ENCODE results near the gene PFKFB1.
A peak's percentile ranks its signal among the peaks of the same experiment; 100 is the strongest.

PFKFB1 gene

DNA sequence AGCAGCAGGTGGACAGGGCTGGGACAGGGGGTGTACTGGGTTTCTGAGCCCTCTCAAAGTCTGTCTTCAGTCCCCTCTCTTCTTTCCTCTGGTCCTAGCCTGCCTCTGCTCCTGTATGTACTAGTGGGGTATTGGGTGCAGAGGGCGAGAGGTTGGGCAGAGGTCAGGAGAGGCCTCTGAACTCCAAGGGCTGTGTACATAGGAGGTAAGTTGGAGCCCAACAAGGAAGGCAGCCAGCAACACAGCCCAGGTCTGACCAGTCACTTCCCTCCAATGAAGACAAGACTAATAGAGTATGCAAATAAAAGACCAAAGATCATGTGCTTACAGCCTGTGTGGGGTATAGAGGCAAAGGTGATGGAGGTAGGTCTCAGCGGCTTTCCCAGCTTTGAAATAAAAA, at the start of gene PFKFB1:
PFKFB1 (minus strand) TSS at position 90 of the 400 bp plus-strand sequence. CDS start 181 bp downstream, outside the sequence.
- no peak for DNase-seq
- TF ChIP-seq GATA1 (IDR thresholded peaks at IDR 0.05; ENCODE audit: low read depth, low read length) = no peak
- TF ChIP-seq POLR2A (IDR thresholded peaks at IDR 0.05; ENCODE audit: low read length) = no peak

DNA sequence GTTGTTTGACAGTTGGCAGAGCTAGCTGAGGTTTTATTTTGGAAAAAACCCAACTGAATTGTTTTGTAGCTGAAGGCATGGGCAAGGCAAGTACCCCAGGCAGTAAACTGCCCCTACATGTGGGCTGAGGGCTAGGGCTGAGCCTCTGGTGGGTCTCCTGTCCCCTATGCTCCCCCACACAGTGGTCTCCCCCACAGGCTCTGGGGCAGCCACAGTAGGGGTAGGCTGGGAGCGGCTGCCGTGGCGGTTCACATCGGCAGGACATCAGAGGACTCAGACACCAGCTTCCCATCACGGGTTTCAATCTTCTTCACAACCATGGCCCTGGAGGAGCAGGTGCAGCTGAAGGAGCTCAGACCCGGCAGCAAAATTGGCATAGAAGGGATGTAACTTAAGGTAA, 47.5 kb upstream of the PFKFB1 start:
- TF ChIP-seq POLR2A (IDR thresholded peaks at IDR 0.05; ENCODE audit: low read length) (no peak), GATA1 (IDR thresholded peaks at IDR 0.05; ENCODE audit: low read depth, low read length) (no peak)
- no peak for DNase-seq

DNA sequence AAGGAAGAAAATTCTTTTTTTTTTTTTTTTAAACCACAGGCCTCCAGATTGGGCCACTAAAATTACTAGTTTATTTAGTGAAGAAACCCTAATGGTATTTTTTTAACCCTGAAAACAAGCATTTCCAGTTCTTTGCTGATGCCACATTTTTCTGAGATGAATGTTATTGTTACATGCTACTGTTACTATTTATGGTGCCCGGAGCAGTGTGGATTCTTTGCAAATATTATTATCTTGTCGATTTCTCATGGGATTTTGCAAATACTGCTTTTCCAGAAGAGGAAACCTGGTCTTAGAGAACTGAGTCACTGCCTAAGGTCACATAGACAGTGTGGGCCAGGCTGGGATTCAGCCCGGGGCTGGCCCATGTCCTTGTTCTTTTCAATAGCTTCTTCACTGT, 45.5 kb upstream of the PFKFB1 start:
- TF ChIP-seq POLR2A (IDR thresholded peaks at IDR 0.05; ENCODE audit: low read length) = no peak
- no peak for TF ChIP-seq GATA1 (IDR thresholded peaks at IDR 0.05; ENCODE audit: low read depth, low read length)

DNA sequence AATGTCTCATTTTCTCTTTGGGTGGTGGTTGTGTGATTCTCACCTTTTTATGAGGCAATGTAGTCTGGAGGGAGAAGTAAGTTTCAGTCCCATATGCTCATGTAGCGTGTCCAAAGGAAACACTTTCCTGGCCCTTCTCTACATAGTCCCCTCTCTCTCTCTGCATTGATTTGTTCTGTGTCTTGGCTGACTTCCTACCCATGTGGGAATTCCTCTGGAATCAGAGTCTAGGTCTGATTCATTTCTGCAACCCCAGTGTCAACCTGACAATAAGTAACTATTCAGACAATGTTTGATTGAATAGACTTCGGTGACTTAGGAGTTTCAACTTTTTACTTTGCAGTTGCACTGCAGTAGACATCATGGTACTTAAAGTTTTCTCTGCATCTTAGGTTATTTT, 39.4 kb upstream of the PFKFB1 start:
- no peak for DNase-seq
- TF ChIP-seq POLR2A (IDR thresholded peaks at IDR 0.05; ENCODE audit: low read length) (no peak), GATA1 (IDR thresholded peaks at IDR 0.05; ENCODE audit: low read depth, low read length) (no peak)

More for the DNA sequence above, 45.5 kb upstream of the PFKFB1 start:
- no peak for DNase-seq

DNA sequence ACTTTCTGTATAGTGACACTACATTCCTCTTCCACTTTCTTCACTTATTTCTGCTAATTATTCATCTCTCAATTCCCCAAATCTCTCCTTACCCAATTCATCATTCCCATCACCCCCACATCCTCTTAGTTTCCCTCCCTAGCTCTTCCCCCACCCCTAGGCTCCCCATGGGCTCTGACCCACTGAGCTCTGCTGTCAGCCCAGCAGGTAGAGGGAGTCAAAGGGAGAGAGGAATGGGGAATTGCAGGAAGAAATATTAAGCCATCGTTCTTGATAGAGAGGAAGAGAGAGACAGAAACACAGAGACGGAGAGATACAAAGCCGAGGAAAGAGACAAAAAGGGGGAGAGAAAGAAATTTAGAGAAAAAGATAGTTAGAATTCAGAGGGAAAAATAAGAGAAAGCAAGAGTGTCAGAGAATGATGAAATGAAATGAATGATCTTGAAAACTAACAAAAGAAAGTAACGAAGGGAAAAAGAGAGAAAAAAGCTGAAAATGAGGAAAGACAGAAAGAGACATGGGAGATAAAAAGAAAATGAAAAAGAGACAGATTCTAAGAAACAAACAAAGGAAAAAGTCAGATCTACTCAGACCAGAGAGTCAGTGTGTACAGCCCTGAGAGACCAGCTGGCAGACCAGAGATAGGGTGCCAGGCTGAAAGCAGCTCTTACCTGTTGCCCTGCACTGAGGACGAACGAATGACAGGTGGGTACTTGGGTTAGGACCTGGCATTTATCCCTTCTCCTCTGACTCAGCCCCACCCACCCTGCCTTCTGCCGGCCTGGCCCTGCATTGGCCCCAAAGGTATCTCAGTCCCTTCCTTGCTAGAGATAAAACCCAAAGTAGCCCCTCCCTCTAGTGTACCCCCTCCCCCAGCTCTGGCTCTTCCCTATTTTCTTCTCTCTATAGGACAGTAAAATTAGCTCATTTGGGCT, 36.5 kb upstream of the PFKFB1 start, which contains the start of gene ALAS2:
ALAS2 (minus strand) TSS at position 707 of the 935 bp plus-strand sequence. CDS start 4,977 bp downstream, outside the sequence.
- peak; percentile 94 for TF ChIP-seq POLR2A (IDR thresholded peaks at IDR 0.05; ENCODE audit: low read length)
- no peak for TF ChIP-seq GATA1 (IDR thresholded peaks at IDR 0.05; ENCODE audit: low read depth, low read length)
- peak; percentile 79 to 80 for DNase-seq

DNA sequence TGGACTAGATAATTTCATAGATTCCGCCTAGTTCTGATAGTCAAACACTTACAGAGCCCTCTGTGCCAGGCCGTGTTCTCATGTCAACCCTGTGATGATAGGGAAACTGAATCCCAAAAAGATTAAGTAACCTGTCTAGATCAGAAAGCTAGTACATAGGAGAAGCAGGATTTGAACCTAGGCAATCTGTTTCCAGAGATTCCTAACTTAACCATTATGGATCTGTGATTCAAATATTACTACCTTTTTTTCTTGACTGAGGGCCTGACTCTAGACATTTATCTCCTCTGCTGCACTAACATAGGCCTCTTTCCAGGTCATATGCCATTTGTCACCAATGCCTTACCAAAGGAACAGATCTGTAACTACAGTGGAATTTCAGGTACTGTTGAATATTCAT, 35.3 kb upstream of the PFKFB1 start:
- peak; percentile 54 to 75 for DNase-seq
- TF ChIP-seq POLR2A (IDR thresholded peaks at IDR 0.05; ENCODE audit: low read length) (no peak), GATA1 (IDR thresholded peaks at IDR 0.05; ENCODE audit: low read depth, low read length) (no peak)

DNA sequence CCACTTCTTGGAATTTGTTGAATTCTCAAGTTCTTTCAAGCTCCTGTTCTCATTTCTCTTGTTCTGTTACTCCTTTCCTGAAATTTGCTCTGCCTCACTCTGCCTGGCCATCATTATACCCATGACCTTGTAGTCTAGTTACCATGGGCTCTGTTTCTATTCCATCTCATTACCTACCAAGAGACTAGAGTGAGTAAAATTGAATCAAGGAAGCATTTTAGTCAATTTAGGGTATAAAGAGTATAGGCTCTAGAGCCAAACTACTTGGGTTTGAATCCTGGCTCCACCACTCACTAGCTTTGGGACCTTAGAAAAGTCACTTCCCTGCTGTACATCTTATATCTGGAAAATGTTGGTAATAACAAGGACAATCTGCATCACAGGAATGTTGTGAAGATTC, 34.6 kb upstream of the PFKFB1 start:
- TF ChIP-seq GATA1 (IDR thresholded peaks at IDR 0.05; ENCODE audit: low read depth, low read length) = no peak
- no peak for TF ChIP-seq POLR2A (IDR thresholded peaks at IDR 0.05; ENCODE audit: low read length)
- DNase-seq = peak; percentile 55 to 71

DNA sequence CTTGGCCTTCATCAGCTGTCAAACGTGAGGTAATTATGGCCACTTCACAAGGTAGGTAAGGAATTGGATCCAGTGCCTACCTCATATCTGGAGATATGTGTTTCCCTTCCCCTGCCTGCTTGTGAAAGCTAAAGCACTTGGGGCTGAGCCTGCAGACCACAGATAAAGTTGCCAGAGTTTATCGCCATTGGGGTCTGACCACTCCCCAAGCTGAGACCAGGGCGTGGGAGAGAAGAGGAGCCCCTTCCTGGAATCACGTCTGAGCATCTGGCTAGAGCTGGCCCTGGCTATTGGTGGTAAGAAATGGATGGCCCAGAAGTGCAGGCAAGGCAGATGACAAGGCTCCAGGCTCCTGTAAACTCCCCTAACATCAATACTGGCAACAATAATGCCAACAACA, 34.1 kb upstream of the PFKFB1 start:
- peak; percentile 88 for TF ChIP-seq POLR2A (IDR thresholded peaks at IDR 0.05; ENCODE audit: low read length)
- TF ChIP-seq GATA1 (IDR thresholded peaks at IDR 0.05; ENCODE audit: low read depth, low read length) = peak; percentile 44
- peak; percentile 92 to 97 for DNase-seq

DNA sequence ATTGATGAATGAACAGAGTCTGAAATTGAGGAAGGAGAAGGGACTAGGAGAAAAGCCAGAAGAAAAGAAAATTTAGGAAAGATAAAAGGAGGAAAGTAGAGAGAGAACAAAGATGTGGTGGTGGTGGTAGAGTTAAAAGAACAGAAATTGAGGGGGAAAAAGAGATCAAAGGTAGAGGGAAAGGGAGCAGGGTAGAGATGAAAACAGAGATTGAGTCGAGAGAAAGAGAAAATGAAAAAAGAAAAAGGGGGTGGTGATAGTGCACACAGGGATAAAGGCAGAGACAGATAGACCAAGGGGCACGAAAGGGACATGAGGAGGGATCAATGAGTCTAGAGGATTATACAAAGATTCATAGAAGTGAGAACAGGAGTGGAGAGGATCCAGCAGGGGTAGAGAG, 32.9 kb upstream of the PFKFB1 start:
- no peak for TF ChIP-seq POLR2A (IDR thresholded peaks at IDR 0.05; ENCODE audit: low read length)
- peak in 1 of 2 experiments; percentile 61 for DNase-seq

DNA sequence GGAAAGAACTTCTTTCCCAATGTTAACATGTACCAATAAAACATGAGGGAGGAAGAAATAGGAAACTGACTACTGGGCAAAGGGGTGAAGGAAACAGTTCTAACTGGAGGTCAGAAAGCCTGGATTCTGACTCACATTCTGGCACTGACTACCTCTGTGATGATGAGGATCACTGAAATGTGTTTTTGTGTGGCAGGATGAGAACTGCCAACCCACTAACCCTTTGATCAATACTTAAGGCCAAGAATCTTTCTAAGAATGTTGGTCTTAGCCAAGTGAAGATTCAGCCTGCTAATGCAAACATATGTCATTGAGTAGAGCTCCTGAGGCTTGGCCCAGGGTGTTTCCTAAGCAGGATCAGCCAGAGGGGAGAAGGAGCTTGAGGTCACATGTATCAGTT, 32.2 kb upstream of the PFKFB1 start:
- DNase-seq = peak; percentile 29 to 64
- TF ChIP-seq POLR2A (IDR thresholded peaks at IDR 0.05; ENCODE audit: low read length) = no peak

DNA sequence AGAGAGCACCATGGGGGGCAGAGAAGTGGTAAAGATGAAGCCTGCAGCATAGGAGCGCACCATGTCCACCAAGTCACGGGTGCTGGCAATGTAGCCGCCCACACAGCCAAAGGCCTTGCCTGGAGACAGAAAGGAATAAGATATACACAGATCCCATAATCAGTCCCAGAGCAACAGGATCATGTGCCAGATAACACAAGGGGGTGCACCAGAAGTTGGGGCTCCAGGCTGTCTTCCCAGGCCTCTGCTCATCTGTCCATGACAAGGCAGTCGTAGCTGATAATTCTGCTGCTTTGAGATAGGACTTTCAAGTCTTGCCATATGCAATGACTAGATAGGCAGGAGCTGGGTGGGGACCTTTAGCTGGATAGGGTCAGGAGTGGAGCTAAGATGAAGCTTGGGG, 20.9 kb upstream of the PFKFB1 start:
- TF ChIP-seq POLR2A (IDR thresholded peaks at IDR 0.05; ENCODE audit: low read length) = peak; percentile 56
- TF ChIP-seq GATA1 (IDR thresholded peaks at IDR 0.05; ENCODE audit: low read depth, low read length) = peak; percentile 91
- peak; percentile 94 to 99 for DNase-seq

DNA sequence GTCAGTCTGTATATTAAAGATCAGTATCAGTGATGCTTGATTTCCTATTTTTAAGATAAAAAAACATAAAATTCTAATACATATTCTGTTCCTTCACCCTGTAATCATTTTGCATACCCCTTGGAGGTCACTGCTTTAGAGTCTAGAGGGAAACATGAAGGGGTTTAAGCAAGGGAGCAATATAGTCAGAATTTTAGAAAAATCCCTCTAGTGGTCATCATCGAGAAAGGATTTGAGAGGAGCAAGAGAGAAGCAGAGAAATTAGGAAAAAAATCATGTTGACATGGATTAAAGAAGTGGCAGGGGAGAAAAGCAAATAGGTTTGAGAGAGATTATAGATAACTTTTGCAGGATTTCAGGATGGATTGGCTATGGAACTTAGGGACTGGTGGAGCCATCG, 17.3 kb upstream of the PFKFB1 start:
- peak in 1 of 2 experiments; percentile 26 for DNase-seq
- no peak for TF ChIP-seq POLR2A (IDR thresholded peaks at IDR 0.05; ENCODE audit: low read length)
- no peak for TF ChIP-seq GATA1 (IDR thresholded peaks at IDR 0.05; ENCODE audit: low read depth, low read length)

DNA sequence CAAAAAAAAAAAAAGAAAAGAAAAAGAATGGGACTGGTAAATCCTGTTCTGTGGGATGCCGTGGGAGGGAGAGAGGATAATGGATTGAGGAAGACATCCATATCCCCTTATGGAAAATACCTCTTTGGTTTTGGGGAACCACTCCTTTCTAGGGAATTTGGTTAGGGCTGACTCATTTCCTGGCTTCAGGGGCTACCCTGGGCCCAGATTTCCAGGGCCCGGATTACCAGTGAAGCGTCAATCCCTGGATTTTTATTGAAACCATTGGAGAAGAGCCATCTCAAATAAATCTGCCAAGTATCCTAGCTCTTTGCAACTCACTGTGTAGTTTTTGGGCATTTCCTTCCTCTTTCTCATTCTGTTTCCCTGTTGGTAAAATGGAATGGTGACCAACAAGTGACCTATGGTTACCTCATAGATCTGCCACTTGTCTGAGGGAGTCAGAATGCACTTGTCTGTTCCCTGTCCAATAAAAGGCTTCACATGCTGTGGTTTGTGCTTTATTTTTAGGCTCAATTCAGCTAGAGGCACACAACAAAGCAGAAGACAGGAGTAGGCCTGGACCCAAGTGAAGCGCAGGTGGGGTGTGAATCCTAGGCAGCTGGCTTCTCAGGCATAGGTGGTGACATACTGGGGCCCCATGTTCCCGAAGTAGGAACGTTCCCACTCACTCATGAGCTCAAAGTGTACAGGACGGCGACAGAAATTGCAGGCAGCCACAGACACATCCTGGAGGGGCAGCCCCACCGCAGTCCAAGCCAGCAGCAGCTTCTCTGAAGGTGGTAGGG, 14.8 kb upstream of the PFKFB1 start:
- peak; percentile 5 for TF ChIP-seq POLR2A (IDR thresholded peaks at IDR 0.05; ENCODE audit: low read length)
- TF ChIP-seq GATA1 (IDR thresholded peaks at IDR 0.05; ENCODE audit: low read depth, low read length) = no peak
- DNase-seq = no peak

DNA sequence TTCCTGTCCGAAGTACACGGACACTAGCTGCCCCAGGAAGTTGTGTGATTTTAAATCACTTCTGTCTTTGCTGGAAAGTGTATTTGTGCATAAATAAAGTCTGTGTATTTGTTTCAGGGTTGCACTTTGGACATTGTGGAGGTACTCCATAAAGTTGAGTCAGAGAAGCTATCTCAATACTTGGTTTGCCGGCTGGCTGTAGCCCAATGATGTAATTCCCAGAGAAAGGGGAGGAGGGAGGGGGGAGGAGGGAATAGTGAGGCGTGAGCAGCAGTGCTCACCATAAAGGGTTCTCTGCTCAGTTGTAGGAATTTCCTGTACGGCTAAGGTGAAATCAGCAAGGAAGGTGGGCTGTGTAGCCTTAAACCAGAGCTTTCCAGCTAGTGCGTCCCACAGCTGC, 13.7 kb upstream of the PFKFB1 start:
- TF ChIP-seq GATA1 (IDR thresholded peaks at IDR 0.05; ENCODE audit: low read depth, low read length) (no peak), POLR2A (IDR thresholded peaks at IDR 0.05; ENCODE audit: low read length) (no peak)
- DNase-seq = peak in 1 of 2 experiments; percentile 35

Data from erythroblast (primary cell).